ENCODE data around the gene IMMP1L. TPM values are rescaled to one million over a fixed set of nuclear protein-coding genes. Genes with fewer than 3 reads are reported as not detected.

The IMMP1L gene
- total RNA-seq, 1 experiment from 2014 or later, result 31.4 TPM

DNA sequence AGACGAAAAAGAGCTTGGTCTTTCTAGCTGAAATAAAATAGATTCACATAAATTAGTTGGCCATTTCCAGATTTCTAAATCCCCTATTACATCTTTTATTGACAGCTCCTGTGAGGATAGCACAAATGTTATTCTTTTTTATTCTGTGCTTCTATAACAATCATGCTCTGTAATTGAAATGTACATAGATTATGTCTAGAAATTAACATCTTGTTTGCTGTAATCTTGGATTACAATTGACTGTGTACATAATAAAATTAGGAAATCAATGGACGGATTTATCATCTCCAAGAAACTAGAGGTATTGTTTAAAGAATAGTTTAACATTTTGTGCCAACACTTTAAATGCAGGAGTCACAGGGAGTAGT is 31.2 kb downstream of the IMMP1L start:
- no peak overlapping the region for H2AFZ ChIP-seq (ENCODE audit: low read length)
- H3F3A ChIP-seq (ENCODE audit: low read length, unreplicated experiment), result no peaks in the 10 kb centered on the region
- no peaks in the 10 kb centered on the region for H3K27me3 ChIP-seq (ENCODE audit: low read length)
- no peak overlapping the region for H3K27ac ChIP-seq (ENCODE audit: low read length)
- no peak overlapping the region for H3K9ac ChIP-seq (ENCODE audit: low read length)
- ATAC-seq, result no peak
- no peak overlapping the region for H3K4me2 ChIP-seq (ENCODE audit: low read length)
- H3K36me3 ChIP-seq (ENCODE audit: low read depth, low read length), result no peaks in the 10 kb centered on the region
- TF ChIP-seq EZH2 (IDR thresholded peaks at IDR 0.05; ENCODE audit: low read length, unreplicated experiment), result no peak
- TF ChIP-seq, protein P1, sequence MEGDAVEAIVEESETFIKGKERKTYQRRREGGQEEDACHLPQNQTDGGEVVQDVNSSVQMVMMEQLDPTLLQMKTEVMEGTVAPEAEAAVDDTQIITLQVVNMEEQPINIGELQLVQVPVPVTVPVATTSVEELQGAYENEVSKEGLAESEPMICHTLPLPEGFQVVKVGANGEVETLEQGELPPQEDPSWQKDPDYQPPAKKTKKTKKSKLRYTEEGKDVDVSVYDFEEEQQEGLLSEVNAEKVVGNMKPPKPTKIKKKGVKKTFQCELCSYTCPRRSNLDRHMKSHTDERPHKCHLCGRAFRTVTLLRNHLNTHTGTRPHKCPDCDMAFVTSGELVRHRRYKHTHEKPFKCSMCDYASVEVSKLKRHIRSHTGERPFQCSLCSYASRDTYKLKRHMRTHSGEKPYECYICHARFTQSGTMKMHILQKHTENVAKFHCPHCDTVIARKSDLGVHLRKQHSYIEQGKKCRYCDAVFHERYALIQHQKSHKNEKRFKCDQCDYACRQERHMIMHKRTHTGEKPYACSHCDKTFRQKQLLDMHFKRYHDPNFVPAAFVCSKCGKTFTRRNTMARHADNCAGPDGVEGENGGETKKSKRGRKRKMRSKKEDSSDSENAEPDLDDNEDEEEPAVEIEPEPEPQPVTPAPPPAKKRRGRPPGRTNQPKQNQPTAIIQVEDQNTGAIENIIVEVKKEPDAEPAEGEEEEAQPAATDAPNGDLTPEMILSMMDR (conservative IDR thresholded peaks at IDR 0.05; ENCODE audit: low read depth, low read length), result no peak
- no peak for TF ChIP-seq EZH2phosphoT487 (IDR thresholded peaks at IDR 0.05; ENCODE audit: borderline replicate concordance, low read length)
- H3K79me2 ChIP-seq (ENCODE audit: low read length), result peaks cover 7% of the 10 kb centered on the region; the same call in 1 of the 2 replicates
- DNase-seq, result no peak
- no peaks in the 10 kb centered on the region for H3K9me3 ChIP-seq (ENCODE audit: low read length)
- H4K20me1 ChIP-seq (ENCODE audit: low read length), result no peaks in the 10 kb centered on the region
- intact Hi-C loops (cut with micrococcal nuclease), result no loop called here
- BruUV-seq (replicated peaks), result no TSS peak
- no peaks in the 10 kb centered on the region for H3K4me1 ChIP-seq (ENCODE audit: insufficient read depth, low read length)
- H3K4me3 ChIP-seq (ENCODE audit: low read length), result no peak overlapping the region
- CTCF ChIA-PET, result no interaction called here
- POLR2A ChIA-PET (ENCODE audit: unreplicated experiment), result no interaction called here
- no peaks in the 10 kb centered on the region for H3K9me2 ChIP-seq (replicated peaks; ENCODE audit: low read length)

GRCh38 chr11:31477528-31478222 is 31.7 kb downstream of the IMMP1L start:
- H3K4me3 ChIP-seq (ENCODE audit: low read length), result no peak overlapping the region
- H3K9ac ChIP-seq (ENCODE audit: low read length), result no peak overlapping the region
- H3K79me2 ChIP-seq (ENCODE audit: low read length), result peaks cover 7% of the 10 kb centered on the region; the same call in 1 of the 2 replicates
- no peaks in the 10 kb centered on the region for H4K20me1 ChIP-seq (ENCODE audit: low read length)
- no peaks in the 10 kb centered on the region for H3F3A ChIP-seq (ENCODE audit: low read length, unreplicated experiment)
- H3K27ac ChIP-seq (ENCODE audit: low read length), result no peak overlapping the region
- no peaks in the 10 kb centered on the region for H3K27me3 ChIP-seq (ENCODE audit: low read length)
- no peak overlapping the region for H2AFZ ChIP-seq (ENCODE audit: low read length)
- ATAC-seq (no peak), DNase-seq (no peak)
- ChIA-PET CTCF (no interaction called here), POLR2A (ENCODE audit: unreplicated experiment) (no interaction called here)
- no peak overlapping the region for H3K4me2 ChIP-seq (ENCODE audit: low read length)
- TF ChIP-seq, protein P1 (conservative IDR thresholded peaks at IDR 0.05; ENCODE audit: low read depth, low read length), result no peak
- no peak for TF ChIP-seq EZH2phosphoT487 (IDR thresholded peaks at IDR 0.05; ENCODE audit: borderline replicate concordance, low read length)
- no peak for TF ChIP-seq EZH2 (IDR thresholded peaks at IDR 0.05; ENCODE audit: low read length, unreplicated experiment)
- H3K9me2 ChIP-seq (replicated peaks; ENCODE audit: low read length), result no peaks in the 10 kb centered on the region
- H3K9me3 ChIP-seq (ENCODE audit: low read length), result no peaks in the 10 kb centered on the region
- intact Hi-C loops (cut with micrococcal nuclease), result no loop called here
- BruUV-seq (replicated peaks), result no TSS peak
- H3K4me1 ChIP-seq (ENCODE audit: insufficient read depth, low read length), result no peaks in the 10 kb centered on the region
- H3K36me3 ChIP-seq (ENCODE audit: low read depth, low read length), result no peaks in the 10 kb centered on the region

DNA sequence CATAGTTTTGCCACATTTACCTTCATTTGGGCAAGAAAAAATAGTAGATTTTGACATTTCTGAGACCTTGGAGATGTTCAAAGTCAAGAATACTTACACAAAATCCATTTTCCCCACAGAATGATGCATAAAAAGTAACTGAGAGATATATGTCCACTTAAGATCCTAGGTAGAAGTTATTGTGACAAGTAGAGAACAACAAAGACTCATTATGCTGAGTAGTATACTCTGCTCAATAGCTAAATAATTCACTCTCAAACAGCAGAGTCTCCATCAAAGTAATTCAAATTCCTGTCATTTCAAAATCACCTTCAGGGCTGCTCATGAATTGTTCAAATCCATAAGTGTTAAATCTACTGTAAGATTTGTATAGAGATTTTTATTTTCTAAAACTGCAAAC is 35.3 kb downstream of the IMMP1L start:
- Histone ChIP-seq H3K4me2 (ENCODE audit: low read length) (no peak overlapping the region), H3K36me3 (ENCODE audit: low read depth, low read length) (no peaks in the 10 kb centered on the region), H4K20me1 (ENCODE audit: low read length) (no peaks in the 10 kb centered on the region), H3K9me2 (replicated peaks; ENCODE audit: low read length) (no peaks in the 10 kb centered on the region), H3F3A (ENCODE audit: low read length, unreplicated experiment) (no peaks in the 10 kb centered on the region), H3K4me1 (ENCODE audit: insufficient read depth, low read length) (no peaks in the 10 kb centered on the region), H3K27ac (ENCODE audit: low read length) (no peak overlapping the region), H3K9ac (ENCODE audit: low read length) (no peak overlapping the region), H3K27me3 (ENCODE audit: low read length) (no peaks in the 10 kb centered on the region), H3K79me2 (ENCODE audit: low read length) (0 out of 2 replicates have a peak, but pooled peaks cover under 1% of the 10 kb centered on the region), H3K4me3 (ENCODE audit: low read length) (no peak overlapping the region), H3K9me3 (ENCODE audit: low read length) (no peaks in the 10 kb centered on the region), H2AFZ (ENCODE audit: low read length) (no peak overlapping the region)
- no TSS peak for BruUV-seq (replicated peaks)
- CTCF ChIA-PET, result no interaction called here
- POLR2A ChIA-PET (ENCODE audit: unreplicated experiment), result no interaction called here
- DNase-seq (no peak), ATAC-seq (no peak)
- intact Hi-C loops (cut with micrococcal nuclease), result no loop called here
- TF ChIP-seq, protein P1 (conservative IDR thresholded peaks at IDR 0.05; ENCODE audit: low read depth, low read length), result no peak
